ENCODE measurements around the gene WWC1.
"Not testable (repeated sequence)": the region's sequence is repeated elsewhere in the genome, so short reads cannot be mapped to it uniquely, and the experiment has no call there.

WWC1 gene

GRCh38 chr5:168268949-168269936 lies 22.2 kb upstream of the WWC1 start:
- Histone ChIP-seq H3K27me3 (ENCODE audit: control insufficient read depth, insufficient read depth, low read length) (peaks cover 8% of the 10 kb centered on the region), H3K36me3 (ENCODE audit: control insufficient read depth, insufficient read depth, low read length) (no peaks in the 10 kb centered on the region), H3K9ac (ENCODE audit: low read length) (no peak overlapping the region), H3K9me3 (ENCODE audit: control insufficient read depth, insufficient read depth, low read depth, low read length) (no peaks in the 10 kb centered on the region), H3K4me3 (ENCODE audit: low read depth, low read length) (peak overlapping the region; percentile 64), H3K4me1 (ENCODE audit: control insufficient read depth, insufficient read depth, low read length) (peaks cover 10% of the 10 kb centered on the region), H3K27ac (ENCODE audit: low read depth, low read length) (no peak overlapping the region)

- Histone ChIP-seq H3K36me3 (ENCODE audit: control insufficient read depth, insufficient read depth, low read length) (no peaks in the 10 kb centered on the region), H3K9ac (ENCODE audit: low read length) (no peak overlapping the region), H3K9me3 (ENCODE audit: control insufficient read depth, insufficient read depth, low read depth, low read length) (no peaks in the 10 kb centered on the region), H3K4me3 (ENCODE audit: low read depth, low read length) (no peak overlapping the region), H3K27me3 (ENCODE audit: control insufficient read depth, insufficient read depth, low read length) (peaks cover 8% of the 10 kb centered on the region), H3K27ac (ENCODE audit: low read depth, low read length) (no peak overlapping the region), H3K4me1 (ENCODE audit: control insufficient read depth, insufficient read depth, low read length) (peaks cover 10% of the 10 kb centered on the region)
Observed at GRCh38 chr5:168269937-168270330, 21.5 kb upstream of the WWC1 start.

- H3K36me3 ChIP-seq (ENCODE audit: control insufficient read depth, insufficient read depth, low read length), result no peaks in the 10 kb centered on the region
- H3K4me3 ChIP-seq (ENCODE audit: low read depth, low read length), result no peak overlapping the region
- peaks cover 8% of the 10 kb centered on the region for H3K27me3 ChIP-seq (ENCODE audit: control insufficient read depth, insufficient read depth, low read length)
- H3K9ac ChIP-seq (ENCODE audit: low read length), result no peak overlapping the region
- H3K4me1 ChIP-seq (ENCODE audit: control insufficient read depth, insufficient read depth, low read length), result peaks cover 10% of the 10 kb centered on the region
- no peak overlapping the region for H3K27ac ChIP-seq (ENCODE audit: low read depth, low read length)
- H3K9me3 ChIP-seq (ENCODE audit: control insufficient read depth, insufficient read depth, low read depth, low read length), result no peaks in the 10 kb centered on the region
Observed at GRCh38 chr5:168270476-168270875, 21.0 kb upstream of the WWC1 start.

- Histone ChIP-seq H3K27ac (ENCODE audit: low read depth, low read length) (no peak overlapping the region), H3K9ac (ENCODE audit: low read length) (no peak overlapping the region), H3K27me3 (ENCODE audit: control insufficient read depth, insufficient read depth, low read length) (peaks cover 8% of the 10 kb centered on the region), H3K4me3 (ENCODE audit: low read depth, low read length) (no peak overlapping the region), H3K4me1 (ENCODE audit: control insufficient read depth, insufficient read depth, low read length) (peaks cover 10% of the 10 kb centered on the region), H3K9me3 (ENCODE audit: control insufficient read depth, insufficient read depth, low read depth, low read length) (no peaks in the 10 kb centered on the region), H3K36me3 (ENCODE audit: control insufficient read depth, insufficient read depth, low read length) (no peaks in the 10 kb centered on the region)
Observed at GRCh38 chr5:168273056-168273980, 18.1 kb upstream of the WWC1 start.

GRCh38 chr5:168274406-168274805 lies 17.0 kb upstream of the WWC1 start:
- Histone ChIP-seq H3K4me1 (ENCODE audit: control insufficient read depth, insufficient read depth, low read length) (peaks cover 10% of the 10 kb centered on the region), H3K27ac (ENCODE audit: low read depth, low read length) (no peak overlapping the region), H3K27me3 (ENCODE audit: control insufficient read depth, insufficient read depth, low read length) (no peaks in the 10 kb centered on the region)

GRCh38 chr5:168275940-168276339 lies 15.5 kb upstream of the WWC1 start:
- no peaks in the 10 kb centered on the region for H3K36me3 ChIP-seq (ENCODE audit: control insufficient read depth, insufficient read depth, low read length)
- H3K9ac ChIP-seq (ENCODE audit: low read length), result no peak overlapping the region
- no peaks in the 10 kb centered on the region for H3K4me1 ChIP-seq (ENCODE audit: control insufficient read depth, insufficient read depth, low read length)
- H3K9me3 ChIP-seq (ENCODE audit: control insufficient read depth, insufficient read depth, low read depth, low read length), result no peaks in the 10 kb centered on the region
- no peaks in the 10 kb centered on the region for H3K27me3 ChIP-seq (ENCODE audit: control insufficient read depth, insufficient read depth, low read length)
- no peak overlapping the region for H3K4me3 ChIP-seq (ENCODE audit: low read depth, low read length)
- H3K27ac ChIP-seq (ENCODE audit: low read depth, low read length), result no peak overlapping the region

More at GRCh38 chr5:168274406-168274805, 17.0 kb upstream of the WWC1 start:
- Histone ChIP-seq H3K4me3 (ENCODE audit: low read depth, low read length) (no peak overlapping the region), H3K9me3 (ENCODE audit: control insufficient read depth, insufficient read depth, low read depth, low read length) (no peaks in the 10 kb centered on the region), H3K36me3 (ENCODE audit: control insufficient read depth, insufficient read depth, low read length) (no peaks in the 10 kb centered on the region), H3K9ac (ENCODE audit: low read length) (no peak overlapping the region)

GRCh38 chr5:168282120-168282519 lies 9.3 kb upstream of the WWC1 start:
- Histone ChIP-seq H3K27ac (ENCODE audit: low read depth, low read length) (no peak overlapping the region), H3K4me1 (ENCODE audit: control insufficient read depth, insufficient read depth, low read length) (peaks cover 5% of the 10 kb centered on the region), H3K36me3 (ENCODE audit: control insufficient read depth, insufficient read depth, low read length) (no peaks in the 10 kb centered on the region), H3K9me3 (ENCODE audit: control insufficient read depth, insufficient read depth, low read depth, low read length) (no peaks in the 10 kb centered on the region), H3K27me3 (ENCODE audit: control insufficient read depth, insufficient read depth, low read length) (no peaks in the 10 kb centered on the region), H3K4me3 (ENCODE audit: low read depth, low read length) (no peak overlapping the region), H3K9ac (ENCODE audit: low read length) (no peak overlapping the region)

- Histone ChIP-seq H3K4me1 (ENCODE audit: control insufficient read depth, insufficient read depth, low read length) (peaks cover 15% of the 10 kb centered on the region), H3K9me3 (ENCODE audit: control insufficient read depth, insufficient read depth, low read depth, low read length) (no peaks in the 10 kb centered on the region), H3K36me3 (ENCODE audit: control insufficient read depth, insufficient read depth, low read length) (no peaks in the 10 kb centered on the region), H3K4me3 (ENCODE audit: low read depth, low read length) (no peak overlapping the region), H3K27me3 (ENCODE audit: control insufficient read depth, insufficient read depth, low read length) (no peaks in the 10 kb centered on the region), H3K9ac (ENCODE audit: low read length) (no peak overlapping the region), H3K27ac (ENCODE audit: low read depth, low read length) (no peak overlapping the region)
Observed at GRCh38 chr5:168284809-168285208, 6.6 kb upstream of the WWC1 start.

GRCh38 chr5:168285696-168286095 lies 5.7 kb upstream of the WWC1 start:
- H3K9ac ChIP-seq (ENCODE audit: low read length), result no peak overlapping the region
- no peaks in the 10 kb centered on the region for H3K27me3 ChIP-seq (ENCODE audit: control insufficient read depth, insufficient read depth, low read length)
- H3K9me3 ChIP-seq (ENCODE audit: control insufficient read depth, insufficient read depth, low read depth, low read length), result no peaks in the 10 kb centered on the region
- H3K4me1 ChIP-seq (ENCODE audit: control insufficient read depth, insufficient read depth, low read length), result peaks cover 15% of the 10 kb centered on the region
- H3K27ac ChIP-seq (ENCODE audit: low read depth, low read length), result no peak overlapping the region
- H3K4me3 ChIP-seq (ENCODE audit: low read depth, low read length), result no peak overlapping the region
- H3K36me3 ChIP-seq (ENCODE audit: control insufficient read depth, insufficient read depth, low read length), result no peaks in the 10 kb centered on the region

- Histone ChIP-seq H3K36me3 (ENCODE audit: control insufficient read depth, insufficient read depth, low read length) (no peaks in the 10 kb centered on the region), H3K27ac (ENCODE audit: low read depth, low read length) (no peak overlapping the region), H3K9me3 (ENCODE audit: control insufficient read depth, insufficient read depth, low read depth, low read length) (no peaks in the 10 kb centered on the region), H3K27me3 (ENCODE audit: control insufficient read depth, insufficient read depth, low read length) (no peaks in the 10 kb centered on the region), H3K4me3 (ENCODE audit: low read depth, low read length) (no peak overlapping the region), H3K4me1 (ENCODE audit: control insufficient read depth, insufficient read depth, low read length) (peaks cover 15% of the 10 kb centered on the region), H3K9ac (ENCODE audit: low read length) (no peak overlapping the region)
Observed at GRCh38 chr5:168286386-168286785, 5.1 kb upstream of the WWC1 start.

GRCh38 chr5:168286863-168287262 lies 4.6 kb upstream of the WWC1 start:
- not testable (repeated sequence) for H3K9me3 ChIP-seq (ENCODE audit: control insufficient read depth, insufficient read depth, low read depth, low read length); H3K9ac ChIP-seq (ENCODE audit: low read length); H3K36me3 ChIP-seq (ENCODE audit: control insufficient read depth, insufficient read depth, low read length); H3K4me3 ChIP-seq (ENCODE audit: low read depth, low read length); H3K27me3 ChIP-seq (ENCODE audit: control insufficient read depth, insufficient read depth, low read length); H3K27ac ChIP-seq (ENCODE audit: low read depth, low read length)
- peaks cover 15% of the 10 kb centered on the region for H3K4me1 ChIP-seq (ENCODE audit: control insufficient read depth, insufficient read depth, low read length)
